Esophagus muscularis mucosa (tissue), 4 donors: ENCODE measurements around the gene NEK7. TPM values are rescaled to one million over a fixed set of nuclear protein-coding genes. Genes with fewer than 3 reads are reported as not detected.

Experiments used
- DNase-seq: peaks from one replicate; pipeline ENCODE4 v3.0.0-alpha.2; 2017; ENCODE audit errors: extremely low spot score
- H3K27ac ChIP-seq, 4 donors: fragments of 200-600 bp; sonication (generic); replicated peaks in 1 of 4; 1 replicate in 3 of 4; 2 replicates in 1 of 4; pipeline ENCODE4 v1.5.1; 2016 to 2019; ENCODE audit warnings: mild to moderate bottlenecking in 1 of 4
- H3K27me3 ChIP-seq, 4 donors: fragments of 200-600 bp; sonication (generic); one replicate each; pipeline versions ENCODE4 v1.5.1 to v1.6.0; 2016 to 2019
- H3K36me3 ChIP-seq, 4 donors: fragments of 200-600 bp; sonication (generic); one replicate each; pipeline ENCODE4 v1.5.1; 2016 to 2019
- H3K4me1 ChIP-seq, 4 donors: fragments of 200-600 bp; sonication (generic); one replicate each; pipeline ENCODE4 v1.5.1; 2016 to 2019
- H3K4me3 ChIP-seq, 4 donors: fragments of 200-600 bp; sonication (generic); 1 replicate in 2 of 4; 2 replicates in 2 of 4; pipeline ENCODE4 v1.5.1; 2016 to 2019; ENCODE audit warnings: mild to moderate bottlenecking in 4 of 4, moderate library complexity in 1 of 4
- H3K9me3 ChIP-seq, 4 donors: fragments of 200-600 bp; sonication (generic); 1 replicate in 3 of 4; 2 replicates in 1 of 4; pipeline ENCODE4 v1.5.1; 2016 to 2019
- EP300 ChIP-seq: sonication (generic); formaldehyde crosslinking; IDR thresholded peaks from one replicate; pipeline ENCODE4 v1.6.1; 2017; ENCODE audit warnings: antibody characterized with exemption
- POLR2A ChIP-seq: fragments of 450-650 bp; IDR thresholded peaks from one replicate; pipeline ENCODE4 v1.6.1; 2017; ENCODE audit warnings: antibody characterized with exemption, moderate library complexity, mild to moderate bottlenecking, low read depth
- POLR2AphosphoS5 ChIP-seq, 2 donors: sonication (generic); formaldehyde crosslinking; IDR thresholded peaks; one replicate each; pipeline ENCODE4 v1.6.1; 2017; ENCODE audit warnings: antibody characterized with exemption in 2 of 2
- WGBS: methylation state at CpG from one replicate; pipeline ENCODE4 v1.1.5; 2018; 5-methylcytosine and 5-hydroxymethylcytosine counted together
- intact Hi-C: fragments of 100-400 bp; cut with DNase I; formaldehyde crosslinking; loops from one replicate; pipeline ENCODE4 v1.15.1; 2023
- total RNA-seq, 4 donors: library from RNA; depleted of rRNA; stranded (reverse); fragments of >200 nt; gene quantifications; one replicate each; pipeline versions ENCODE4 v1.1.0 to v1.2.1, GENCODE V29; 2016
- TF ChIP-seq, protein P1 (sequence below), 3 experiments: fragments of 200-600 bp in 2 of 3; fragments of 450-650 bp in 1 of 3; sonication (generic) in 2 of 3; IDR thresholded peaks; one replicate each; pipeline ENCODE4 v1.5.1; 2017 to 2019; ENCODE audit warnings: antibody characterized with exemption in 3 of 3, mild to moderate bottlenecking in 2 of 3, moderate library complexity in 1 of 3

Gene NEK7
- total RNA-seq, 4 donors from 2014 or later, result 110 to 196 (median 158) TPM

GRCh38 chr1:198364471-198364870 lies 207.7 kb downstream of the NEK7 start:
- 53% methylated on average over 2 of the region's 2 CpGs for WGBS
- no peak for DNase-seq
- Histone ChIP-seq H3K9me3 (no peaks in the 10 kb centered on the region), H3K27me3 (no peaks in the 10 kb centered on the region), H3K4me3 (no peak overlapping the region), H3K36me3 (no peaks in the 10 kb centered on the region), H3K4me1 (no peaks in the 10 kb centered on the region), H3K27ac (no peak overlapping the region)
- intact Hi-C loops, result no loop called here
- TF ChIP-seq EP300 (no peak), POLR2A (no peak), POLR2AphosphoS5 (IDR thresholded peaks at IDR 0.05) (no peak)
- TF ChIP-seq, protein P1, sequence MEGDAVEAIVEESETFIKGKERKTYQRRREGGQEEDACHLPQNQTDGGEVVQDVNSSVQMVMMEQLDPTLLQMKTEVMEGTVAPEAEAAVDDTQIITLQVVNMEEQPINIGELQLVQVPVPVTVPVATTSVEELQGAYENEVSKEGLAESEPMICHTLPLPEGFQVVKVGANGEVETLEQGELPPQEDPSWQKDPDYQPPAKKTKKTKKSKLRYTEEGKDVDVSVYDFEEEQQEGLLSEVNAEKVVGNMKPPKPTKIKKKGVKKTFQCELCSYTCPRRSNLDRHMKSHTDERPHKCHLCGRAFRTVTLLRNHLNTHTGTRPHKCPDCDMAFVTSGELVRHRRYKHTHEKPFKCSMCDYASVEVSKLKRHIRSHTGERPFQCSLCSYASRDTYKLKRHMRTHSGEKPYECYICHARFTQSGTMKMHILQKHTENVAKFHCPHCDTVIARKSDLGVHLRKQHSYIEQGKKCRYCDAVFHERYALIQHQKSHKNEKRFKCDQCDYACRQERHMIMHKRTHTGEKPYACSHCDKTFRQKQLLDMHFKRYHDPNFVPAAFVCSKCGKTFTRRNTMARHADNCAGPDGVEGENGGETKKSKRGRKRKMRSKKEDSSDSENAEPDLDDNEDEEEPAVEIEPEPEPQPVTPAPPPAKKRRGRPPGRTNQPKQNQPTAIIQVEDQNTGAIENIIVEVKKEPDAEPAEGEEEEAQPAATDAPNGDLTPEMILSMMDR (IDR thresholded peaks at IDR 0.05), result no peak

GRCh38 chr1:198367296-198367695 lies 210.5 kb downstream of the NEK7 start:
- TF ChIP-seq EP300 (no peak), POLR2A (no peak), POLR2AphosphoS5 (IDR thresholded peaks at IDR 0.05) (no peak)
- TF ChIP-seq, protein P1 (IDR thresholded peaks at IDR 0.05), result no peak
- 94% methylated on average over 1 of the region's 1 CpG for WGBS
- no peak overlapping the region for H3K27ac ChIP-seq
- intact Hi-C loops, result no loop called here
- H3K9me3 ChIP-seq, result no peaks in the 10 kb centered on the region
- H3K27me3 ChIP-seq, result no peaks in the 10 kb centered on the region
- DNase-seq, result no peak
- H3K36me3 ChIP-seq, result no peaks in the 10 kb centered on the region
- H3K4me3 ChIP-seq, result no peak overlapping the region
- H3K4me1 ChIP-seq, result no peaks in the 10 kb centered on the region

DNA sequence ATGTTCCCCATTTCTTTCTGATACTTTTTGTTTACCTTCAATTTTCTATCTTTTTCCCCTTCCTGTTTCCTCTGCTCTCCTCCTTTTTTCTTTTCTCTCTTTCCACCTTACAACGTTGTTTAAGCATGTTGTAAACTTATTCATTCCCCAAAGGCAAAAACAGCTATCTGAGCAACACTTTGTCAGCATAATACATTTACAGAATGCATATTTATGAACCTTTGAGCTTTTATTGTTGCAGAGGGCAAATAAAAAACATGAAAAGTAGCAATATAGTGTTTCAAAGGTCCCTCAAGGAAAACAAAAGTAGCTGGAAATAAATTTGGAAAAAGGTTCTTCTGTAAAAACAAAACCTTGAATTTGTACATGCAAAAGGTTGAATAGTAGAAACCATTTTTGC lies 214.2 kb downstream of the NEK7 start:
- Histone ChIP-seq H3K27ac (no peak overlapping the region), H3K27me3 (no peaks in the 10 kb centered on the region), H3K4me1 (no peaks in the 10 kb centered on the region), H3K36me3 (no peaks in the 10 kb centered on the region), H3K4me3 (no peak overlapping the region), H3K9me3 (peaks cover 0 to 8% (median 4%) of the 10 kb centered on the region in 4 donors)
- WGBS, result 54% methylated on average over 1 of the region's 1 CpG
- intact Hi-C loops, result no loop called here
- DNase-seq, result no peak
- TF ChIP-seq, protein P1 (IDR thresholded peaks at IDR 0.05), result no peak

Other genes with a start within 250 kb of the NEK7 start
- not detected for gene LHX9, start 239.6 kb upstream of the NEK7 start, total RNA-seq